GM19397 (cell line): ENCODE results near the gene CCN2.

Experiments used
- ATAC-seq: cut with Tn5 transposase; IDR thresholded peaks from one replicate; pipeline ENCODE4 v1.9.1; 2021; ENCODE audit warnings: mild to moderate bottlenecking, moderate library complexity; ENCODE audit not compliant: unreplicated experiment

Gene CCN2

DNA sequence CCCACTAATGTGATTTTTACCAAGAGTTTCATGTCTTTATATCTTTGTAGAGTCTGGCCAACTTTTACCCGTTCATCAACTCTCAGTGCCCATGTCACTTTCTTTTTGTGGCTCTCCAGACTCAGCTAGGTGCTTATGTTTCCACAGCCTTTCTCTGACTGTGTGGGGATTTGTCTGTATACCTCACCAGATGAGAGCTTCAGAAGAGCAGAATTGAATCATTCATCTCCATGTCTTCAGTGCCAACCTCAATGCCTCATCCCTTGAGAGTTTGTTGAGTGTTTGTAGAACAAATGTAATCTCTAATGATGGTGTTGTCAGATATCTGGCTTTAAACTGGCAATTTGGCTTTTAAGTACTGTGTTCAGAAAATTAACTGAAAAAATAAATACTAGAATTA is 16.8 kb upstream of the CCN2 start:
- ATAC-seq, result no peak

DNA sequence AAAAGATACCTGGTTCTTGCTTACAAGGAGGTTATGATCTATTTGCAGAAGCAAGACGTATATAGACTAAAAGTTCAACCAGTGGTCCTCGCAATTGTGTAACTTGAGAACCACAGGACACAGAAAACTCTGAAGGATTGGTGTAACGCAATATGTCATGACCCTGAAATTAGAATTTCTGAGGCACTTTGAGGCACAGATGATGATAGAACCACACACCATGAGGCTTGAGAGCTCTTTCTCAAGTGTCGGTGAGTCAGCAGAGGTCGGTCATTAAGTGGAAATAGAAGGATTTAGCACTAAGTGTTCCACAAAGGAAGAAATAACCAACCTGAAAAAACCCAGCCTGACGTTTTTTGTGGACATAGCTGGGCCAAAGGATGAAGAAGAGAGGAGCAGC is 15.3 kb upstream of the CCN2 start:
- ATAC-seq, result no peak

DNA sequence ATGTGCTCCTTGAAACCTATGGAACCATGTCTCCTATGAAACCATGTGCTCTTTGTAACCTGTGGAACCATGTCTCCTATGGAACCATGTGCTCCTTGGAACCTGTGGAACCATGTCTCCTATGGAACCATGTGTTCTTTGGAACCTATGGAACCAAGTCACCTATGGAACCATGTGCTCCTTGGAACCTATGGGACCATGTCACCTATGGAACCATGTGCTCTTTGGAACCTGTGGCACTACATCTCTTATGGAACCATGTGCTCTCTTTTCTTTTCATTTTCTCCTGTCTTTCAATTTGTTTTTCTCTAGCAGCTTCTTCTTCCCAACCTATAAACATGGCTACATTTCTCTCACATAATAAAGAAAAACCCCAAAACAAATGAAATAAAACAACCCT is 11.9 kb upstream of the CCN2 start:
- ATAC-seq, result no peak

DNA sequence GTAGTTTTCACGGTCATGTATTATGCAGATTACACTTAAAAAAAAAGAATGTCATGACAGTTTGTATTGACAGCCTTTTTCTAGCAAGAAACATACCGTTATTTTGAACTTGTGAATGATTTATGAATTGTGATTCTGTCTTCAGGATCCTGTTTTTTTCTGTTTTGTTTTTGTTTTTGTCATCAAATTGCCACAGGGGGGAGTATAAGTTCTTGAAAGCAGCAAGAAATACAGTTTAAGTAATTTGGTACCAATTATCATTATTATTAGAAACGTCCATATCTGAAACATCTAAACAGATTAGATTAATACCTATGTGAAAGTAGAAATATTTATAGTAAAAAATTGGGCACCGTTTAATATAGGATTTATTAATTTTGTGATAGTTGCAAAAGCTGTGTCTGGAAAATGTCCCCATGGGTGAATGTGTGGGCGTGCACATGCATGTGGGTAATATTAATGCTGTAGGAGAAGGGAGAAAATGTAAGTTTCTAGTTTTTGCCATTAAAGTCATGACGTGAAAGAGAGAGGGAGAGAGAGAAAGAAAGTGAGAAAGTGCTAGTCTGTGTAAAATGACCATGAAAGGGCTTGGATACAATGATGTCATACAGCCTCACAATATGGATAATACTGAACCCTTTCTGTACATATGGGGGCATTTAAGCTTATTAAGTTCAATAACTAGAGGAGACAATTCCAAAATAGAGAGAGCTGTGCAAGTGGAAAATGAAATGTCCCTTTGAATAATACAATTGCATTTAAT is 9.4 kb upstream of the CCN2 start:
- no peak for ATAC-seq

DNA sequence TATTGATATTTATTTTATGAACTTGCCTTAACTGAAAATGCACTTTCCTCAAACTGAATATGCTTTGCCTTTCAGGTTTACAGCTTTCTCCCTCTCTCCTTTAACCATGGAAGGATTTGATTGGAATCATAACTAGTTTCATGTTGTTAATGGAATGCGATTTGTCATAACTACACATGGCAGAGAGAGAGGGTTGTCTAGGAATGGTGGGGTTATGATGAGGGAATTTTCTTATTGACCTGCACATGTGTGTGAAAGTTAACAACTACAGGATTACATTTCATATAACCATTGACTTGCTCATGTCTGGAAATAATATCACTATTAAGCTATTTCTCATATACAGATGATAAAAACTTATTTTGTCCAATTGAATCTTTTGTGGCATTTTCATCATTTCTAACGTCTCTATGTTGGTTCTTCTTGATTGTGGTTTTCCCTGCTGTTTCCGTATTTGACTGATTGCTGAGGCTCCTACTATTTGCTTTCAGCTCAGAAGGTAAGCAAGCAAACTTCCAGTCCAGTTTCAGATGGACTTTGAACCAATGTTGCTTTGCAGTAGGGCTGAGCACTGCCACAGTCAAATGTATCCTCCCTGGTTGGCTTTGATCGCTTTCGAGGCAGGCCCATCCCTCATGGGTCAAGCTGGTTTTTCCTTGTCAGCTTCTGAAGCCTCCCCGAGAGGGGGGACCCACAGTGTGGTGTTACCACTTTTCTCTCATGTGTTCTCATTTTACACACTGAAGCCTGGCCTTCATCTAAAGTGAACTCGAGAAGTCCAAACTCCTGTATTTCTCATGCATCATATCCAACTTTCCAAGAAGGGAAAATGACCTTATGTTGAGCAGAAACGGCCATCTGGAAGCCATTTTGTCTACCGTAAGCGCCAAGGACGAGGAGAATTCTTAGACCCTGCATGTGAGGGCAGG is 7.6 kb upstream of the CCN2 start:
- no peak for ATAC-seq

DNA sequence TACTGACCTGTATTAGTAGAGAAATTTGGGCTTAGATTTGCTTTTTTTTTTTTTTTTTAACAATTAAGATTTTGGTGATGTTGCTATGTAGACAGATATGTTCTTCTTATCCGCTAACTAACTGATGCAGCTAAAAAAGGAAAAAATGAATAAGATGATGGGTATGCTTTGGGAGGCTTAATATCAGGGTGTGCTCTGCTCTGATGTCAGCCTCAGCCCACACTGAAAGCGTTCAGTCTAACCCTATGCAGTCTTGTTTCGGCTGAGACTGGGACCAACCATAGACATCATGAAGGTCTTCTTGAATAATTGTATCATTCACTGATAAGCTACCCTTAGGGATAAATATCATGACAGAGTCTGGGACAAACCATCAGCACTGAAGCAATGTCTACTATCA is 6.9 kb upstream of the CCN2 start:
- ATAC-seq, result no peak

DNA sequence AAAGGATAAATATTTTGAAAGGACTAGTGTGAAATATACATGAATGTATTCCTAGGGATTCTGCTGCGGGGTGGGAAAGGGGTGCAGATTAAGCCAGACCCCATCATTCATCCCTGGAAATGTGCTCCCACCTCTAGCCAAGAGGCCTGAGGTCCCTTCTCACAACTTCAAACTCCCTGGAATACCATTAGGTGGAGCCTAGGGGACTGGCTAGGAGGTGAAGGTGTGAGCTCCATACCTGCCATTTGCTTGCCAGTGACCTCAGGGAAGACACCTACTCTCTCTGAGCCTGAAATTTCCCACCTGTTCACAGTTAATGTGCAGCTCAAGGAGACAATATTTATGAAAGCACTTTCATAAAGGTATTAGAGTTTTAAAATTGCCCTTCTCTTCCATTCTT is 4.7 kb upstream of the CCN2 start:
- ATAC-seq, result no peak

DNA sequence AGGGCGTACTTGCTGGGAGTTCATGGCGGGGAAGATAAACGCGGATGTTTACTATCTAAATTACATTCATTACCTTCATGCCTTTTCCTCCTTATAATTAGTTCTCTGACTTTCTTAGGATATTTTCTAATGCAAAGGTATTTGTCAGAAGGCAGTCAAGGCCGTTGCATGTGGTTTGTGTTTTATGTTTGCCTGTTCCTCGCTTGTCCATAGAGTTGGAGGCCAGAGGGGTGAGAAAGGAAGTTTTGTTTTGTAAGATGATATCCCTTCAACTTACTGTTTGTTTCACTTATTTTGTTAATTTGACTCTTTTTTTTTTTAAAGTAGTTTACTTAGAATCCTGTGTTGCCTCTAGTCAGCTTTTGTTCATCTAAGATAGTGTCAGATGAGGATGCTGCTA is 4.0 kb upstream of the CCN2 start:
- no peak for ATAC-seq

DNA sequence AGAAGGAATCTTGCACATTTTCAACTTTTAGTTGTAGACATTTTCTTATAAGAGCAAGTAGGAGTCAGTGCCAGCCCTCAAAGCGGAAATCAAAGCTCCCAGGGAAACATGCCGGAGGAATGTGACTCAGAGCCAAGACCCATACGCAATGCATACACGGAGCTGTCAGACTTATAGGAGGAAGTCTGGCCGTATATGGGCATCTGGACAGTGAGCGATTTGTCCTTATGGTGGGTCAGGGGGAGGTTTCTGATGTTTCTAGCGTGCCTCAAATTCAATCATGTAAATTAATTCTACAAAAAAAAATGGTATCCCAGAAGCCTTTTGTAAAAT is 3.6 kb upstream of the CCN2 start:
- ATAC-seq, result no peak

DNA sequence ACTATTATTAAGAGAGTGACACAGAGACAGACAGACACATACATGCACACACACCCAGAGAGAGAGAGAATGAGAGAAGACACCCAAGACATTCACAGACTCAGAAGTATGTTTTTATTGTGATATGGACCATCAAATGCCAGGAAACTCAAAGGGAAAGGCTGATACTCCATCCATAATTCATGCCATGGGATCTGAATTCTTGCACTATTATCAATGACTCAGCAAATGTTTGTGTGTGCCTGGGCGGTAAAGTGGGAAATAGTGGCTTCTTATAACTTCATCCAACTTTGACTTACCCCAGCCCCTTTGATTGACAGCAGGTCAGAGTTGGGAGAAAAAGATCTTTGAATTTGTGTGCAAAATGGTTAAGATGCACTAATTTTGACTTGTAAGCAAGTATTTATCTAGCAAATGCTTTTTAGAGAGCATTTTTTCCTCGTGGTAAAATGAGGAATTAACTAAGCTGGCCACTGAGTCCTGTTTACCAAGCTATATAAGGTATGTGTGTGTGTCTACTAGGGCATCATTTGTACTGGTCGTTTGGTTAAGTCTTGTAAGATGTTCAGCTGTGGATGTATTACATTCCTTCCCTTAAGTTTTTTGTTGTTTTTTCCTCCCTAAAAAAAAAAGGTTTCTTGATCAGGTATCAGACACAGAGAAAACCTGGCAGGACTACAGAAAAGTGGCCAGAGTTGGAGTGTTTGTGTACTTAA is 3.0 kb upstream of the CCN2 start:
- no peak for ATAC-seq

DNA sequence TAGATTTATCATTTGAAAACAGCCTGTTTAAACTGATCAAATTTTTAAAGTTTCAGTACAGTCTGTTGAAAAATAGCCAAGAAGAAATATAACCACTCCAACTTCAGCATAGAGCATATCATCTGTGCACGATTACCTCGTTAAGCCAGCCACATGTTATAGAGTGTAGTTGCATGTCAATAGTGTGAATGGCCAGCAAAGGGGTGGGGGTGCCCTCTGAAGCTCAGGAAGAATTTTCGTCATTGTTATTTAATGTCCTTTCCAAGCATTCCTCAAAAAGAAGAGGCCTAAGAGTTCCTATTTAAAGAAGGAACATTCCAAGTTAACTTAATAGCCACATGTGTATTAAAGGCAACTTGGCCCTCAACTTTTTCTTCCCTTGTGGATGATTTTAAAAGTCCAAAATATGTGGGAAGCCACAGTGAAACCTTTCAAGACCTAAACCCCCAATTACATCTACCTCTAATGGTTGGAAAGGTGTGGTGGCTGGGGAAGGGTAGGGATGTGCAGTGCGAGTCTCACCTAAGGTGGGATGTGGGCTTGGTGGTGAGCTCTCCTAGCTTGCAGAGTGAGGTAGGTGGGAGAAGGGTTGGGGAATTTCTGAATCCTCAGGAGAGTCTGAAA is 1.8 kb upstream of the CCN2 start:
- no peak for ATAC-seq

DNA sequence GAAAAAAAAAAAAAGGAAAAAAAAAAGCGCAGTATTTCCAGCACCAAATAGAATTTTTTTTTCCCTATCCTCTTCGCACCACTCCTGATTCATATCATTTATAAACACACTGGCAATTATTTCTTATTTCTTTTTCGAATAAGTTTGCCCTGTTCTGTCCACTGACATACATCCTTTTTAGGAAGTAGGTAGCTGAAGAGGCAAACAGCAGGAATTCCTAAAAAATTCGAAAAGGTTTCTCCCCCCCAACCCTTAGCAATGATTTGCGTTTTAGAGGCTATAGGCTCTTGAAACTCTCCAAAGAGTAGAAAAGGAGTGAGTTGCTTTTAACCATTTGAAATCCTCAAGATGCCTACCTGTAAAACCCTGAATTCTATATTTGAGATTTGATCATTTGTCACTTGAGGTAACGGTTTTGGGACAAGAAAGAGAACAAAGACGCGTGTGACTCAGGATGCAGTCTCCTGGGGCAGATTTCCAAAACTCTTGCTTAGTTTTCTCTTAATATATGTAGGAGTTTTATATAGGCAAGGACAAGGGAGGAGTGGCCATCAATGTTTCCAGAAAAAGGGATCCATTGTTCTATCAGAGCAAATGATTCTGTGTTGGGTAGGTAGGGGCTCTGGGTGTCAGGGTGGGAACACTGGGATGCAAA is 531 bp upstream of the CCN2 start:
- ATAC-seq, result no peak

DNA sequence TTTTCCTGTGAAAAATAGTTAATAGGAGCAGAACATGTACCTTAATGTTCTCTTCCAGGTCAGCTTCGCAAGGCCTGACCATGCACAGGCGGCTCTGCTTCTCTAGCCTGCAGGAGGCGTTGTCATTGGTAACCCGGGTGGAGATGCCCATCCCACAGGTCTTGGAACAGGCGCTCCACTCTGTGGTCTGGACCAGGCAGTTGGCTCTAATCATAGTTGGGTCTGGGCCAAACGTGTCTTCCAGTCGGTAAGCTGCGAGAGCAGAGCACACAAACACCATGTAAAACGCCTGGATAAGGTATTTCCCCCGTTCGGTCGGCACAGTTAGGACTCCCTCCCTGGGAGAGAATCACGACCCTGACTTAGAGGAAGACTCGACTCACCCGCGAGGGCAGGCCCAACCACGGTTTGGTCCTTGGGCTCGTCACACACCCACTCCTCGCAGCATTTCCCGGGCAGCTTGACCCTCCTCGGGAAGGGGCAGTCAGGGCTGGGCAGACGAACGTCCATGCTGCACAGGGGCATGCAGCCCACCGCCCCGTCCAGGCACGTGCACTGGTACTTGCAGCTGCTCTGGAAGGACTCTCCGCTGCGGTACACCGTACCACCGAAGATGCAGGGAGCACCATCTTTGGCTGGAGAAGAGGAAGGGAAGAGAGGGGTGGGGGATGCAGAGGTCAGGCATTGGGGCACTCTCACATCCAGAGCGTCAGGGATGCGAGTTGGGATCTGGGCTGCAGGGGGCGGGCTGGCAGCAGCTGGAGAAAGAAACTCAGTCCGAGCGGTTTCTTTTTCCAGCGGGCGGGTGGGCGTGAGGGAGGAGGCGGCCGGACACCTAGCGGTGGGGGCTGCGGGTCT is 1.0 kb downstream of the CCN2 start:
- ATAC-seq, result no peak

DNA sequence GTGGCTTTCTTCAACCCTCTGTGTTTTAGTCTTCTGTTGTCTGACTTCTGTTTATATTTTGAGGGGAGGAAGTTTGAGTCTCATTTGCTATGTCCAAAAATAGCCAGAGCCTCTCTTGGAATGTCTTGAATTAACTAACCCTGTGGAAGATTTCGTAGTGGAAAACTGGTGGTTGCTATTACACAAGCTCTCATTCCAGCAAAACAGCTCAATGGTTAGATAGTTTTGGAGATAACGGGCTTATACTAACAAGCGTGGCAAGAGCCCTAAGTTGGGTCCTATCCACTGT is 1.6 kb downstream of the CCN2 start:
- ATAC-seq, result no peak

DNA sequence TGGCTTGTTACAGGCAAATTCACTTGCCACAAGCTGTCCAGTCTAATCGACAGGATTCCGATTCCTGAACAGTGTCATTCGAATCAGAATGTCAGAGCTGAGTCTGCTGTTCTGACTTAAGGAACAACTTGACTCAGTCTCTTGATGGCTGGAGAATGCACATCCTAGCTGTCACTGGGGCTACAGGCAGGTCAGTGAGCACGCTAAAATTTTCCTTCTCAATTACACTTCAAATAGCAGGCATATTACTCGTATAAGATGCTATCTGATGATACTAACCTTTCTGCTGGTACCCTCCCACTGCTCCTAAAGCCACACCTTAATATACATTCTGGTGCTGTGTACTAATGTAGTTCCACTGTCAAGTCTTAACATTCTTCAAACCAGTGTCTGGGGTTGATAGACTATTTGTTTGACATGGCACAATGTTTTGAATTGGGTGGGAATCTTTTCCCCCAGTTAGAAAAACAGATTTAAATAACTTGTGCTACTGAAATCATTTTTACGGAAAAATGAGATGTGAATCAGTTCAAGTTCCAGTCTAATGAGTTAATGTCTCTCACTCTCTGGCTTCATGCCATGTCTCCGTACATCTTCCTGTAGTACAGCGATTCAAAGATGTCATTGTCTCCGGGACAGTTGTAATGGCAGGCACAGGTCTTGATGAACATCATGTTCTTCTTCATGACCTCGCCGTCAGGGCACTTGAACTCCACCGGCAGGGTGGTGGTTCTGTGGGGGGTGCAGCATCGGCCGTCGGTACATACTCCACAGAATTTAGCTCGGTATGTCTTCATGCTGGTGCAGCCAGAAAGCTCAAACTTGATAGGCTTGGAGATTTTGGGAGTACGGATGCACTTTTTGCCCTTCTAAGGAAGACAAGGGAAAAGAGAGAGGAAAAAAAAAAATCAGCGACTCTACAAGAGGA is 2.2 kb downstream of the CCN2 start:
- ATAC-seq, result no peak

DNA sequence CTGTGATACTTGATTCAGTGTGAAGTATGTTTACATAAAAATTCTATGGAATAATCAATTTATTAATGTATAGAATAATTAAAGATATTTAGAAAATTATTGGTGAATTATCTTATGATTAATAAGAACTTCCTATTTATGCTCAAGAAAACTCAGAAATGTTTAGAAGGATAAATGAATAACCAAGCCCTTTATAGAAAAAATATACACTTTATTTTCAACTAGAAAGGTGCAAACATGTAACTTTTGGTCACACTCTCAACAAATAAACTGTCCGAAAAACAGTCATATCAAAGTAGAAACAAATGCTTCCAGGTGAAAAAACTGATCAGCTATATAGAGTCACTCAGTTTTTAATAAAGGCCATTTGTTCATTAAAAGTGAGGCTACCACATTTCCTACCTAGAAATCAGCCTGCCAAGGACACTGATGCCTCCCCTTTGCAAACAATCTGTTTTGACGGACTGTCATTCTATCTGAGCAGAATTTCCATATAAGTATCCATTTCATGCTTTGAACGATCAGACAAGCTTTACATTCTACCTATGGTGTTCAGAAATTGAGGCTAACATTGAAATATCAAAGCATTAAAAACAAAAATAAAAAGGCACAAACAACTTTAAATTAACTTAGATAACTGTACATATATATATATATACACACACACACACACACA is 3.0 kb downstream of the CCN2 start:
- ATAC-seq, result no peak

DNA sequence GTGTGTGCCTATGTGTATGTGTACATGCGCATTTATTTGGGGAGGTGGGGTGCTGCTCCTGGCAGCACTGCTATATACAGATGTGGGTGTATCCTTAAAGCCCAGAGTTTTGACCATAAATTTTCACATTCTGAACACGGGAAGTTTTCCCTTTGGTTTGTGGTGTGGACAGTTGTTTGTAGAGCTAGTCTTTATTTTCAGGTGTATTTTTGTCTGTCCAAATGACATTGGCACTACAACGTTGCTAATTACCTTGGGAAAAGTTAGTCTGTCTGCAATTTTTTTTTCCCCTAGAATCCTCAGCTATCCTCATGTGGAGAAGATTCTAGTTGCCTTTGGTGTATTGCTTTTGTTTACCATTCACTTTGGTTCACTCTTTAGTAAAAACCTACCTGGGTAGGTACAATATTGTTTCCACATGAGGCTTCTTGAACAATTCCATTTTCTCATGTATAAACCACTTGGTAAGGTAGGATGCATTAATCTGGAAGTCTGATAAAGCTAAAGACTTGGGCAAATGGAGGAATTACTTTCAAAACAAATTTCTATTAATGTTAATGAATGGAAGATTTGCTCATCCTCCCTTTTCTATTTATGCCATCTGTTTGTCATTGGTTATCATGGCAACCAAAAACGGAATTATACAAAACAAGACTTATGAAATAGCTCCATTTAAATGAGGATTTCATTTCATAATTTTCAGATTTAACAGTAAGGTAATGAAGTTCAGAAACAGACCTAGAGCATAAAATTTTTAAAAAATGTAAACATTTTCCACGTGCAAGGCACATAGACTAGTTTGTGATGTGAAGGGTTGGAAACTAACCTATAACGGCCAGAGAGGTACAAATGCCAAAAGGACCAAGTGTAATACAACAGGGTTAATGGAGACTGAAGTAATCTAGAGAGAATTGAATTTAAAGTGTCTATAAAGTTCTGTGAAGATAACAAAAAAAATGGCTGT is 3.9 kb downstream of the CCN2 start:
- ATAC-seq, result no peak
